PFSK-1 (cell line): ENCODE measurements around the gene MSL2.

ENCODE experiments used
- POLR2AphosphoS5 ChIP-seq: IDR thresholded peaks from 2 replicates; pipeline ENCODE4 v1.6.1; 2012; ENCODE audit warnings: low read depth, mild to moderate bottlenecking, control low read depth, low read length, moderate library complexity
- SIN3A ChIP-seq: IDR thresholded peaks from 2 replicates; pipeline ENCODE4 v1.6.1; 2012; ENCODE audit warnings: mild to moderate bottlenecking, low read length, moderate library complexity, borderline replicate concordance; ENCODE audit not compliant: insufficient read depth
- TF ChIP-seq, protein P1 (sequence below), 2 experiments: IDR thresholded peaks; 2 replicates each; pipeline versions ENCODE4 v1.6.1 to v1.8.0; 2011 to 2012; ENCODE audit warnings: low read depth in 2 of 2, low read length in 2 of 2, control low read depth in 1 of 2, inconsistent platforms in 1 of 2, mild to moderate bottlenecking in 1 of 2, moderate library complexity in 1 of 2; ENCODE audit not compliant: insufficient read depth in 1 of 2

DNA sequence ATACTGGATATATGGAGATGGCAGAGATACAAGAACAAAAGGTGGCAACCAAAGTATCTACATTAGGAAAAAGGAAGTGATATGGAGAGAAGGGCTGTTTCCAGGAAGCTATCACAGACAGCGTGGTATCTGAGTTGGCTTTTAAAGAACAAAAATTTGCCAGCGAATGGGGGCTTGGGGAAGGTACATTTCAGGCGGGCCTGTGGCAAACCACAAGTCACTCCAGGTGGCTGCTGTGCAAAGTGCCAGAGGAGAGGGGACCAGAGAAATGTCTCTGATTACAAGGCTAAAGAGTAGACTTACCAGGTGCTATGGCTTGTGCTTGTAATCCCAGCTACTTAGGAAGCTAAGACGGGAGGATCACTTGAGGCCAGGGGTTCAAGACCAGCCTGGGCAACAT lies 91.1 kb downstream of the MSL2 start:
- TF ChIP-seq POLR2AphosphoS5, result no peak
- TF ChIP-seq, protein P1, sequence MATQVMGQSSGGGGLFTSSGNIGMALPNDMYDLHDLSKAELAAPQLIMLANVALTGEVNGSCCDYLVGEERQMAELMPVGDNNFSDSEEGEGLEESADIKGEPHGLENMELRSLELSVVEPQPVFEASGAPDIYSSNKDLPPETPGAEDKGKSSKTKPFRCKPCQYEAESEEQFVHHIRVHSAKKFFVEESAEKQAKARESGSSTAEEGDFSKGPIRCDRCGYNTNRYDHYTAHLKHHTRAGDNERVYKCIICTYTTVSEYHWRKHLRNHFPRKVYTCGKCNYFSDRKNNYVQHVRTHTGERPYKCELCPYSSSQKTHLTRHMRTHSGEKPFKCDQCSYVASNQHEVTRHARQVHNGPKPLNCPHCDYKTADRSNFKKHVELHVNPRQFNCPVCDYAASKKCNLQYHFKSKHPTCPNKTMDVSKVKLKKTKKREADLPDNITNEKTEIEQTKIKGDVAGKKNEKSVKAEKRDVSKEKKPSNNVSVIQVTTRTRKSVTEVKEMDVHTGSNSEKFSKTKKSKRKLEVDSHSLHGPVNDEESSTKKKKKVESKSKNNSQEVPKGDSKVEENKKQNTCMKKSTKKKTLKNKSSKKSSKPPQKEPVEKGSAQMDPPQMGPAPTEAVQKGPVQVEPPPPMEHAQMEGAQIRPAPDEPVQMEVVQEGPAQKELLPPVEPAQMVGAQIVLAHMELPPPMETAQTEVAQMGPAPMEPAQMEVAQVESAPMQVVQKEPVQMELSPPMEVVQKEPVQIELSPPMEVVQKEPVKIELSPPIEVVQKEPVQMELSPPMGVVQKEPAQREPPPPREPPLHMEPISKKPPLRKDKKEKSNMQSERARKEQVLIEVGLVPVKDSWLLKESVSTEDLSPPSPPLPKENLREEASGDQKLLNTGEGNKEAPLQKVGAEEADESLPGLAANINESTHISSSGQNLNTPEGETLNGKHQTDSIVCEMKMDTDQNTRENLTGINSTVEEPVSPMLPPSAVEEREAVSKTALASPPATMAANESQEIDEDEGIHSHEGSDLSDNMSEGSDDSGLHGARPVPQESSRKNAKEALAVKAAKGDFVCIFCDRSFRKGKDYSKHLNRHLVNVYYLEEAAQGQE (IDR thresholded peaks at IDR 0.05; ENCODE audit: insufficient read depth in 1 of 2, low read depth in 2 of 2, low read length in 2 of 2), result no peak
- no peak for TF ChIP-seq SIN3A
